Kidney capillary endothelial cell (primary cell): ENCODE data around the gene COL11A2.

ENCODE experiments used
- DNase-seq: peaks from one replicate; pipeline ENCODE4 v3.0.0-alpha.2; 2018; ENCODE audit warnings: low spot score

COL11A2 gene

GRCh38 chr6:33117811-33118277 is 74.4 kb downstream of the COL11A2 start:
- DNase-seq: no peak

- no peak for DNase-seq
Observed at GRCh38 chr6:33116841-33117711, 75.2 kb downstream of the COL11A2 start.

- DNase-seq: no peak
Observed at GRCh38 chr6:33116417-33116816, 75.8 kb downstream of the COL11A2 start.

GRCh38 chr6:33114406-33114805 is 77.9 kb downstream of the COL11A2 start:
- no peak for DNase-seq

- DNase-seq: no peak
Observed at GRCh38 chr6:33113755-33114154, 78.5 kb downstream of the COL11A2 start.
